Measurements from ENCODE around the gene PM20D1.
"Not testable (repeated sequence)": the region's sequence is repeated elsewhere in the genome, so short reads cannot be mapped to it uniquely, and the experiment has no call there.

PM20D1 gene

DNA sequence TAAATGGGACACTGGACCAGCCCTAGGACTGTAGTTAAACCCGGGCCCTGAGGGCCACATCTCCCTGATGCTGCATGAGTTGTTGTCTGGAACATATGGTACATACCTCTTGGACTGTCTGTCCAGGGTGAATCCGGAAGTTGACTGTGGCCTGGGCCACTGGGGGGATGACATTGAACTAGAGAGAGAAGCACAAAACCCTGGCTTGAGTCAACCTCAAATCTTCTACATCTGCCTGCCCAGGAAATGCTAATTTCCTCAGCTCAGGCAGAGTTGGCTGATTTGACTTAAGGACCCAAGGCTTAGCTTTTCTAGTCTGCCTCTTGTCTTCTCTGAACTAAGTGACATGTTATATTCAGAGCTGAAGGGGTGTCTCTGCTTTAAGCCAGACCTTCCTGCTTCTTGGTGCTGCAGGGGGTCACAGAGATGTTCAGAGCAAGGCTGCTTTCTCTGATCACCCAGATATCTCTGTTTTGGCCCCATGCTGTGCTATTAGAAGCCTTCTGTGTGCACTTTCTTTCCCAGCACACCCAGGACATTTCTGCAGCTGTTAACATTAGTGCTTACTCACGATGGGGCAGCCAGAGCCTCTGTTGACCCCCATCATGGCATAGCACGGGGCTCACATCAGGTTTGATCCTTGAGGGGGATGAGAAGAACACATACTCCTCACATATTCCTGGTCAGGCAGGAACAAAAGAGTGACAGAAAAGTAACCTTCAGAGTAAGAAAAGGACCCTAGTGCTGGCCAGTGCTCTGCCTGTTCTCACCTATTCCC lies 9.6 kb downstream of the PM20D1 start:
- DNase-seq, result no peak

DNA sequence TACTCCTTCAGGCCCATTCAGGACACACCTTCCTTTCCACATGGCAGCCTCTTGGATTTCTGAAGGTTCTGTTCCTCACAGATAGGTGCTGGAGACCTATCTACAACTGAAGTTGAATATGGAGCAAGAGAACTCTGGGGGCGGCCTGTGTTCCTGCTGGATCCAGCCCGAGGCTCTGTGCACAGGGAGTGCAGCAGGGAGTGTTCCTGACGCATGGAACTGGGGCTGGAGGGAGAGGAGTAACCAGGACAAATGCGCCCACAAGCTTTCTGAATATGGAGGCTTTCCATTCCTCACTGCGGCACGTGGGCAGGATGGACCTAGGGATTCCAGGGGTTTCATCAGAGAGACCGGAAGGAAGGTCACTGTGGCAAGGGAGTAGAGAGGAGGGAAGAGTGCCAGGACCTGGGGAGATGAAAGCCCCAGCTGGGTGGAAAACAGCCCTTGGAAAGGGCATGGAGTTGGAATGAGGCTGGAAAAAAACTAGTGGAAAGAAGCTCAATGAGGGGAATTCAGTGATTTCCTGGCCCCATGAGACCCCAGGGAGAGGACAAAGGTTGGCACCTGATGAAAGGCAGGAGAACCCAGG lies 12.5 kb downstream of the PM20D1 start:
- DNase-seq, result no peak

DNA sequence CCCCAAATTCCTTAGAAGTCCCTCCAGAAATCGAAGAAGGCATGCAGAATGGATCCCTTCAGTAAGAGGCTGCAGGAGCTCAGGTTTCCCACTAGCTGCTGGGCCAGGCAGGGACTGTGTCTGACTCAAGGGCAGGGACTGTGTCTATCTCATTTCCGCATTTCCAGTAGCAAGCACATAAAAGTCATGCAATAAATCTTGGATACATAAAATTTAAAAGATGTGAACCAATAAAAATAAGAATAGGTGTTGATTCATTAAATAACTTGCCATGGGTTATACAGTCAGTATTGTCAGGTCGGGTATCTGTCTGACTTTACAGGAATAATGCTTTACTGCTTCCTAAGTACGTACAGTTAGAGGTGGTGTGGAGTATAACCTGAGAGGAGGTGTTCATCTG lies 15.2 kb downstream of the PM20D1 start:
- no peak for DNase-seq

DNA sequence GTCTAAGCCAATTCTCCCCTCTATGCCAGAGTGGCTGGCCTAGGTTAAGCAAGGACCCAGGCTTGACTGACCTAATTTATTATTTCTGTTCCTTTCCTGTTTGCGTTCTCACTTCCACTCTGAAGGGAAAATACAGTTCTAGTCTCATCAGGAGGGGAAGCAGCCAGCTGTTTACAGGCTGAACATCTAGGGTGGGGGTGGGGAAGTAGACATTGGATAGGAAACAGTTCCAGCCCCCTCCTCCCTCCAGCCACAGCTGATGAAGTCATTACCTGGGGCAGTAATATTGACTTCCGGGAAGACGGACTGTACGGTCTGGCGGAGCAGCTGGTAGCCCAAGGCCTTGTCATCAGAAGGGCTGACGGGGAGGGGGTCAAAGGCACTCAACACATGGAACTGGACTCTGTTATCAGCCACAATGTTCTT lies 17.6 kb downstream of the PM20D1 start:
- DNase-seq, result no peak

DNA sequence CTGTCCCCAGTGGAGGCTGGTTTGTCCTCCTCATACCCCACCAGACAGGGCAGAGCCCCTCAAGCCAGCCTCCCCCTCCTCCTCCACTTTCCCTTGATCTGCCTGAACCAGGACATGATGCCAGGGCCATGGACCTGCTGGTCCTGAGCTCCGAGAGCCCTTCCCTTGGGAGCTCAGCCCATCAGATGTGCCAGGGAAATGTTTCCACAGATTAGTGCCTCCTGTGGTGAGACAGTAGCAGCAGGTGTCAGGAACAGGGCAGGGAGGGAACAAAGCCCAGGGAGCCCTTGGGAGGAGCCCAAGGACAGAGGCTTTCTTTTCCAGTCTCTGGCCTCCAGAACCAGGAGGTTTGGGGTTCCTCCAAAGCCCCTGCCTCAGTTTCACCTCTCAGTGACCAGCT lies 22.3 kb downstream of the PM20D1 start:
- DNase-seq, result no peak

DNA sequence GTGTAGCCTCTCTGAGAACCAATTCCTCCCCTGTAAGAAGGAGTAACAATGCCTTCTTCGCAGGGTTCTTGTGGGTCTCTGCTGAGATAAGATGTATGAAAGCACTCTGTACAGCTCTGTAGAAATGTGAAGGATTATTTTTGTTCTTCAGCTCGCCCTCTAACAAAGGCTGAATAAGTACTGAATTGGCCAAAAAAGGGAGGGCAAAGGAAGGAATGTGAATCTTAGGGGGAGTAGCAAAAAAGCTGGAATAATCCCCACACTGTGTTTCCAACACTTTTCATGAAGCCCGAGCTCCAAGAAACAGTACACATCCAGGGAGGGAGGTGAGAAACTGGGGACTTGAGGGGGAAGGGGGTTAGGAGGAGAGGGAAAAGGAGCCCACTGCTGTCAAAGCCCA lies 22.9 kb downstream of the PM20D1 start:
- DNase-seq, result no peak

DNA sequence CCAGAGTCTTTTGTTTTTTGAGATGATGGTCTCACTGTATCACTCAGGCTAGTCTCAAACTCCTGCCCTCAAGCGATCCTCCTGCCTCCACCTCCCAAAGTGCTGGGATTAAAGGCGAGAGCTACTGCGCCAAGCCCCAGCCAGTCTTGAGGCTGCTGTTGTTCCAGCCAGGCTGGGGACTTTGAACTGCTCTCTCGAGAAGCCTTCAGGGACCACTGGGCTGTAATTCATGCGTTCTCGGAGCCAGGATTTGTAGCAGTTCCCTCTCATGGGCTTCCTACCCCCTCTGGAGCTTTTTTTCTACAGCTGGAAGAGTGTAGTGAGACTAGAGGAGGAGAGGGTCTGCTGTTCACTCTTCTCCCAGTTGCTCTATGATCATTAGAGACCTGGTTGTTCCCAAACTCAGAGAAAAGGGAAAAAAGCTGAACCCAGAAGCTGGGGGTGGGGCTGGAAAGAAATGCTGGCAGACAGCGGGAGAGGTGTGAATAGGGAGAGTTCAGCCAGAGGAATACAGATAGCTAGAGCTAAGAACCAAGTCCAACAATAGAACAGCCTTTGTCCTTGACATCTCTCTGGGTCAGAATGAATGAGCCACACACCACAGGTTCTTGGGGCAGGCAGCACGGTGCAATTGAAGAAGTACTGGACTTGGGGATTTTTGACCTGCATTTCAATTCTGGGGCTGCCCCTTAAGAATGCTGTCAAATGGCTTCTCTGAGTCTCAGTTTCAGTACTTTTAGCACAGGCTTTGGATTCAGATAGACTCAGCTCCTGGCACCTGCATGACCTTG lies 23.7 kb downstream of the PM20D1 start:
- DNase-seq, result no peak

DNA sequence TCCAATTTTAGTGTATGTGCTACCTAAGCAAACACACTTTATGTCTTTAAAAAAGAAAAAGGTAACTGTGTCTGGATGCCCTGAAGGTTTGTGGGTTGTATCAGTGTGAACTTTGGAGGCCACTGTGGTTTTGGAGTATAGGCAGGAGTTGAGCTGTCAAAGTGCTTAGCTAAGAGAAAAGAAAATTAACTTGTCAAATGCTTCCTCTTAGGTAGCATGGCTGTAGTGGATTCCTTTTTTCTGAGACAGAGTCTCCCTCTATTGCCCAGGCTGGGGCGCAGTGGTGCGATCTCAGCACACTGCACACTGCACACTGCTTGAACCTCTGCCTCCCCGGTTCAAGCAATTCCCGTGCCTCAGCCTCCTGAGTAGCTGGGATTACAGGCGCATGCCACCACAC lies 25.8 kb downstream of the PM20D1 start:
- no peak for DNase-seq

DNA sequence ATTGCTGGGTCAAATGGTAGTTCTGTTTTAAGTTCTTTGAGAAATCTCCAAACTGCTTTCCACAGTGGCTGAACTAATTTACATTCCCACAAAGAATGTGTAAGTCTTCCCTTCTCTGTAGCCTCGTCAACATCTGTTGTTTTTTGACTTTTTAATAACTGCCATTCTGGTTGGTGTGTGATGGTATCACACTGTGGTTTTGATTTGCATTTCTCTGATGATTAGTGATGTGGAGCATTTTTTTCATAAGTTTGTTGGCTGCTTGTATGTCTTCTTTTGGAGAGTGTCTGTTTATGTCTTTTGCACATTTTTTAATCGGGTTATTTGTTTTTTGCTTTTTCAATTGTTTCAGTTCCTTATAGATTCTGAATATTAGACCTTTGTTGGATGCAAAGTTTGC lies 26.7 kb downstream of the PM20D1 start:
- not testable (repeated sequence) for DNase-seq

DNA sequence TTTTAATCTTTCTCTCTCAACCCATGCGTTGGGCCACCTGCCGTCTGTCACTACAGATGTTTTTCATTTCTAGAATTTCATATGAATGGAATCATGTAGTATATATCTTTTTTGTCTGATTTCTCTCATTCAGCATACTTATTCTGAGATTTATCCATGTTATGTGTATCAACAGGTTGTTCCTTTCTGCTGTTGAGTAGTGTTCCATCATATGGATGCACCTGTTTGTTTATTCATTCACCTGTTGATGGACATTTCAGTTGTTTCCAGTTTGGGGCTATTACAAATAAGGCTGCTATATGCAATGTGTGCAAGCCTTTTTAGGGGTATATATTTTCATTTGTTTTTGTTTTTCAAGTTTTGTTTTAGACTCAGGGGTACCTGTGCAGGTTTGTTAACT lies 27.5 kb downstream of the PM20D1 start:
- DNase-seq, result no peak

DNA sequence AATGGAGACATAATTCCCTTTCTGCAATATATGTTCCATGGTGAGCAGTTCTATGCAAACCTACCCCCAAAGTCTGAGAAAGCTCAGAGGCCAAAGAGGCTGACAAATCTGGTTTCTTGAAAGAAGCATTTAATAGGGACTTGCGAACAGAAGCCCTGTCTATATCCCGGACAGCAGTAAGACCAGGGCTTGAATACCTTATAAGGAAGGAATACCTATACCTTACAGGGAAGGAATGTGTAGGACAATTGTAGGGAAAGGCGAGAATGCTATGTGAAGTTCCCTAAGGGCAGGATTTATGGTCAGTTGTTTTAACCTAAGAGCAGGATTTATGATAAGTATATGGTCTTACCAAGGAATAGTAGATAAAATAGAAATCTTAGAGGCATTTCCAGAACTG lies 31.9 kb downstream of the PM20D1 start:
- no peak for DNase-seq

DNA sequence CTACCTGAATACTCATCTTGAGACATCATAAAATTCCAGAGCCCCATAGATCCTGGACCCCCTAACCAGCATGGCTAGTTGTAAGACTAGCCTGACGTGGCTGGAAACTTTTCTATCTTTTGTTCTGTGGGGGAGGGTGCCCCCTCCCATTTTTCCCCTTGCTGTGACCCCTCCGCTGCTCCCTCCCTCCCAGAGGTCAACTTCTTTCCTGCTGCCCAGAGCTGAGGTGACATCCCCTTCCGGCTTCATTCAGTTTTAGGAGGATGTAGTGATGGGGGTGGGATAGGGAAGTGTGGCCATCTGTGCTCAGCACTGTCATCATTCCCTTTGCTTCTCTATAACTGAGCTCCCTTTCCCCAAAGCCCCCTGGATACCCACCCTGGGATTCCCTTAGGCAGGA lies 32.6 kb downstream of the PM20D1 start:
- DNase-seq, result no peak

DNA sequence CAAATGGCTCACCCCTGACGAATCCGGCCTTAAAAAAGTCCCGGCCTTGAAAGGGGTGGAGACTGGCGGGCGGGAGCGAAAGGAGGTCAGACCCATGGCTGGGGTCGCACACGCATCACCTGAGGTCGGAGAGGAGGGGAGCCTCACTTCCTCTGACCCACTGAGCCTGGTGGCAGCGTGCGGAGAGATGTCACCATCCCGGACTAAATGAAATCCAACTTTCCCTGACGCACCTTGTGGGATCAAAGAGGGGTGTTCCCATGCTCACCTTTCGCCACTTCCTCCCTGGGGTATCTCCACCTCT lies 36.2 kb downstream of the PM20D1 start:
- DNase-seq, result no peak

DNA sequence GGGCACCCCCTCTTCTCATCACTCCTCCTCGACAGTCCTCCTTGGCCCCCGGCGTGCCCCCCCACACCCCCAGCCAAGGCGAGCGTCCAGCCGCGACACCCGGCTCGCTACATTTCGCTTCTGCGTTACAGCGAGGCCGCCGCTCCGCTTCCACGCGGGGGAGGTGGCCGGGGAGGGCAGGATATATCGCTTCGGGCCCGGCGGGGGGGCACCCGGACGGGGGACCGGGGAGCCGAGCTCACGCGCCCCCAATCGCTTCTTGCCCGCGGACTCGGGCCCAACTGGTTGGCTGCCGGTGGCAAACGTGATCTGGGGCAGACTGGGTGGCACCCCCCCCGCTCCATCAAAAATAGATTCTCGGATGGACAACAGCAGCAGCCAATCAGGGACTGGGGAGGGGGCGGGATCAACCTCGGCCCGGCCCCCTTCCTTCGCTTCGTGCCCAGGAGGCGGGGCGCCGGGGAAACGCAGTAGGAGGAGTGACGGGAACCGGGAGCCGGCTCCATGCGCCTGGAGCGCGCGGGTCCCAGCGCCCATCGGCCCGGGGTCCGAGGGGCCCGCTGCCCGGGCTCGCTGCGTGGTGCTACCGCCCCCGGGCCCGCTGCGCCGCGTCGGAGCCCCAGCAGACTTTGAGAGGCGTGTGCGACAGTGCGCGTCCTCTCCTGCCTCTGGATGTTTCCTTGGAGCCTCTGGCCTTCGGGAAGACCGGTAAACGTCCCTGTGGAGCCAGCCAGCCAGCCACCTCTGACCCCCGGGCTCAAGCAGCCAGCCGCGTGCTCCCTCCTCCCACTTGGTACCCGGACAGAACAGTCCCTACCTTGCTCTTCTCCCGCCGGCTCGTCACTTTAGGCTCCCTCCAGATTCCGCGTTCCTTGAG lies 36.8 kb downstream of the PM20D1 start, which contains the start of gene SLC41A1:
Gene SLC41A1 (minus strand): TSS at position 321 of the 877 bp plus-strand sequence. CDS start 2,757 bp downstream, outside the sequence.
- DNase-seq, result peak; percentile 56

DNA sequence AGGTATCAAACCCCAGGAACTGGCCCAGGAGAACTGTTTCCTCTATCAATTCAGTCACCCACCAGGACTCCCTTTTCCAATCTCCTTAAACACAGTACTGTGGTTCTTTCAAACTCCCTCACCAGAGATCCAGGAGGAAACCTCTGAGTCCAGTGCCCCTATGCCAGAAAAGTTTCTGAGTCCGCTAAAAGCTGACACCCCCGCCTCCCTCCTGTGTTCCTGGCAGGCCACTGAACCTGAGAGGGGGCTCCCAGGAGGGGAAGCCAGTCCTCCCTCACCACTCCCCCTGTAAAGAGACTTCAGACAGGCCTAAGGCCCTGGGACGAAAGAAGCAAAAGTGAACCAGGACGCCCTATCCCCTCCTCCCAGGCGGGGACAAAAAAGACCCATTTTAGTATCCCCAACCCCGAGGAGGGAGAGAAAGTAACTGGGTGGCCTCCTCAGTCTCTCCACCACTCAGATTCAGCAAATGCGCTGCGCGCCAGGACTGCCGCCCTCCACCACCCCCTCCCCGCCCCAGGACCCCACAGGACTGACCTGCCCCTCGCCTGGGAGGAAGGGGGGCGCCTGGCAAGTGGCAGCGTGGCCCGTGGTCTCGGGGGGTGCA lies 37.6 kb downstream of the PM20D1 start:
- no peak for DNase-seq

DNA sequence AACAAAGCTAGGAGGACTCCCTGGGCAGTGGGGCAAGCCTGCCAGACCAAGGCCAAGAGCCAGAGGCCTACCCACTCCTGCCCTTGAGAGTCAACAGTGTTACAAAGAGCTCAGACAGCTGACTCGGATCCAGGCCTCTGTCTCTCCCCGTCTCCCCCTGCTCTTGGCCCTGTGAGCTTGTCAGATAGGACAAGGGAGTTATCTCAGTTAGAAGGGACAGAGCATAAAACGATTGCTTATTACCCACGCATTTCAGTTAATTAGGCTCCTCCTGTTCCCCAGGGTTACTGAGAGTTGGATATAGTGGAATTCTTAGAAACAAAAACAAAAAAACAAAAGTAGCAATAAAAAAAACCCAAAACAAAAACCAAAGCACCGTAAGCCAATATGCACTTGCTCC lies 38.3 kb downstream of the PM20D1 start:
- DNase-seq, result no peak

DNA sequence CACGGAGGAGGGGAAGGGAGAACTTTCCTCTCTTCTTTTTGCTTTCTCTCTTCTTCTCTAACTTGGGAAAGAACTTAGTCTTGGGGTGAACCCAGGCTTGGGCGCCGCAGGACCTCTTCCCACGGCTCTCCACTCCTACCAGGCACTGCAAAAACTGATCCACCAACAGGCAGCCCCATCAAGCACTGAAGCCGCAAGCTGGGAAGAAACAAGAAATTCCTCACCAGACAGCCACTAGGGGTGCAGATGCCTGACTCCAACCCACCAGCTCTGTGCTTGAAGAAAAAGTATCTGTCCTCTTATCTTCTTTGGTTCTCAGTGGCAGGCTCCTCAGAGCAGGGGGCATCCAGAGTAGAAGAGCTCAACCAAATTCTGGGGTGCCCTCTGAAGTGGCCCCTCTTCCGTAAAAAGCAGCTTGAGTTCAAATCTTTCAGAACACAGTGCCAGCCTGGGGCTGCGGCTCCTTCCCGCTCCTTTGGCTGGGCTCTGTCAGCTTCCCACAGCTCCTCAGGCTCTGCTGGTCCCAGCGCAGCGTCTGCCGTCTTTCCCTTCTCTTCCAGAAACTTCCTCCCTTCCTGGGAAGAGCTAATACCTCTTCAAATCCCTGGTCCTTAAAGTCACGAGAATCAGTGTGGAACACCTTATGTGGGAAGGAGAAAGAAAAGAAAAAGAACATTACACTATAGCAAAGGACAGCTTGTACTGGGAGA lies 39.3 kb downstream of the PM20D1 start:
- no peak for DNase-seq

DNA sequence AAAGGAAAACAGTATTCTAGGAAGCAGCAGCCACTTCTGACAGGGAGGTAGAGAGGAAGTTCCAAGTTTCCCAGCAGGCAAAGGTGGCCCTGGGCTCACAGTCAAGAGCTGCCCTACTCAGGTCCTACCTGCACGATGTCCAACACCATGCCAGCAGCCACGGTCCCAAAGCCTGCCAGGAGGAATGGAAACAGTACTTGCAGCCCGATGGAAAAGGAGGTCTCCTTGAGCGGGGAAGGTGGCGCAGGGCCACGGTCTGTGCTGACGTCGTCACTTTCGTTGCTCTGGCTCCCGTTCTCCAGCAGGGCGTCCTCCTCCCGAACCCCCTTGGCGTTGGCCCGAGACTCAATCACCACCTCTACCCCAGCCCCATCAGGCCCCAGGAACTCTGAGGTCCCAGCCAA lies 40.0 kb downstream of the PM20D1 start:
- no peak for DNase-seq

DNA sequence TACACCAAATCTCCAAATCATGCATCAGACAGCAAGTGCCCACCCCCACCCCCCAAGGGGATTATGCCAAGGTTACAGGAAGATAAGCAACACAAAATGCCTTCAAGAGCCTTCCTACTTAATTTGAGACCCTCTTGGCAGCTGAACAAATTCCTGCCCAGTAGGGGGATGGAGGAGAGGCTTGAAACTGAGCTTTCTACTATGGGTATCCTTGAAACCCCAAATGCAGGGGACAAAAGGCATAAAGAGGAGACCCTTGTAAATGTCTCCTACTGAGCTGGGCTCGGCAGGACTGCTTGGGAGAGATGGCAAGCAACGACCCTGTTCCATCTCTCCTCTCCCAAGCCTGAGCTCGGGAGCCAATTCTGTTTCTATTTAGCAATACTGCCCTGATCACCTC lies 40.5 kb downstream of the PM20D1 start:
- no peak for DNase-seq

DNA sequence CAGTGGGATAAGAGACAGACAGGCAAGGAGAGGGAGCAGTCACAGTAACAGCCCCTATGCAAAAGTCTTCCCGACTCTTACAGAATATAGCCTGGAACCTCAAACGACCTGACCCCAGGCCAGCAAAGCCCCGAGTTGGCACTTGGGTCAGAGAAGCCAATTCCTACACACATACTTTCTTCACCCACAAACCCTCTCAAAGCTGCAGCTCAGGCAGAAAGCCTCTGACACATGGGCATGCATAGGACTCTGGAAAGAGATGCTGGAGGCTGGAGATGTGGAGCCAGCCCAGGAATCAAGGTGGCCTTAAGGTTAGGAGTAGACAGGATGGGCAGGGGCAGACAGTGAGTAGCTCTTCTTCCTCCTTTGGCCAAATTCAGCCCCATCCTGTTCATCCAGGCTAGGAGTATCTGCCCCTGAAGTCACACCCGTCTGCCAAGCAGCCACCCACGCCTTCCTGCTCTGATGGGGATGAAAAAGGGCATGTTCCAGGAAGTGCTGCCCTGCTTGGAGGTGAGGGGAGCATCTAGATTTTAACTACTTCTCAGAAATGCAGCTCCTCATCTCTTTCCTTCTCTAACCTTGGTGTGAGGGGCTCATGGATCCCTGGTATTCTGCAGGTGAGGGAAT lies 44.7 kb downstream of the PM20D1 start:
- no peak for DNase-seq

DNA sequence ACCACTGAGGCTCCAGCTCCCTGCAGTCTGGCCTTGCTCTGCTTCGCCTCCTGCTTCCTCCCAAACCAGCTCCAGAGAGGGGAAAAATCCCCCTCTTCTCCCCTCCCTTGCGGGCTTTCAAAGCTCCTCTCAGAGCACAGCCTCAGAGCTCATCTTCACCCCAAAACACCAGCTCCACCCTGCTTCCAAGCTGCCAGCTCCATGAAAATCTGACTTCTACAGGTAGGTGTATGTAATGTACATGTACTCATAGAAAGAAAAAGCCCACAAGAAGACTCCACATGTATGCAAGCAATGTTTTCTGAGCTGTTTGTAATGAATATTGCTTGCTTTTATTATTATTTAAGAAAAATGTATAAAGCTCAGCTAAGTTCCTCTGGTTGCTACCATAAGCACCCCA lies 45.3 kb downstream of the PM20D1 start:
- no peak for DNase-seq

DNA sequence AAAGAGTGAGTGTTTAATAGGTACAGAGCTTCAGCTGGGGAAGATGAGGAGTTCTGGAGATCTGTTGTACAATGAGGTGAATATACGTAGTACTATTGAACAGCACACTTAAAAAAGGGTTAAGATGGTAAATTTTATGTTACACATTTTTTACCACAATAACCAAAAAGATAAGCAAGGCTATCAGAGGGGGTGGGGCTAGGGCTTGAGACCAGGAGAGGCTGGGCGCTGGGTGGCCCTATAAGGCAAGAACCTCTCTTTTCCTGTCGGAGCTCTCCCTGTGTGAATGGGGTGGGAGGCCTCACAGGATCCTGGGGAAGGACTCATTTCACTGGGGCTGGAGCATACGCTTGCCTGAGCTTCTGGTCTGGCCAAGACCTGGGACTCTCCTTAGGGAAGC lies 45.9 kb downstream of the PM20D1 start:
- no peak for DNase-seq
